ENCODE measurements around the gene RAX. TPM values are rescaled to one million over a fixed set of nuclear protein-coding genes. Genes with fewer than 3 reads are reported as not detected.
A peak's percentile ranks its signal among the peaks of the same experiment; 100 is the strongest.

The RAX gene
- total RNA-seq, 1 experiment from 2014 or later = 18.3 TPM

- no TSS peak for BruUV-seq (replicated peaks)
- Histone ChIP-seq H3K4me3 (ENCODE audit: low read depth, low read length, poor library complexity, severe bottlenecking) (peak overlapping the region; percentile 86), H3K4me1 (ENCODE audit: insufficient read depth, low read length, poor library complexity, severe bottlenecking) (peaks cover 53% of the 10 kb centered on the region), H3K27ac (ENCODE audit: low read depth, low read length, poor library complexity, severe bottlenecking) (peak overlapping the region; percentile 25), H3K27me3 (replicated peaks; ENCODE audit: insufficient read depth, low read depth, low read length, poor library complexity) (no peaks in the 10 kb centered on the region), H3K36me3 (ENCODE audit: insufficient read depth, low read length, poor library complexity, severe bottlenecking) (peaks cover 24% of the 10 kb centered on the region), H3K9me3 (ENCODE audit: low read depth, low read length, poor library complexity, severe bottlenecking) (no peaks in the 10 kb centered on the region)
- ChIA-PET POLR2A (ENCODE audit: low non-redundant PET) (no interaction called here), CTCF (no interaction called here)
- DNase-seq (ENCODE audit: low spot score) = no peak
- intact Hi-C loops (cut with micrococcal nuclease; ENCODE audit: unreplicated experiment) = loop anchor here (5.0 to 10.0 kb wide), 4 partner anchors 80 to 438 kb away; no protein-coding TSS in a partner anchor
- TF ChIP-seq EZH2 (IDR thresholded peaks at IDR 0.05; ENCODE audit: borderline replicate concordance, low read depth, low read length, poor library complexity, severe bottlenecking) (no peak), CTCF (conservative IDR thresholded peaks at IDR 0.05; ENCODE audit: low read depth, low read length) (no peak)
Measured at GRCh38 chr18:59222341-59222740, 50.9 kb downstream of the RAX start.

- DNase-seq (ENCODE audit: low spot score) = no peak
- peaks cover 11% of the 10 kb centered on the region for H3K36me3 ChIP-seq (ENCODE audit: insufficient read depth, low read length, poor library complexity, severe bottlenecking)
- peak overlapping the region; percentile 90 for H3K27ac ChIP-seq (ENCODE audit: low read depth, low read length, poor library complexity, severe bottlenecking)
- peaks cover 40% of the 10 kb centered on the region for H3K4me1 ChIP-seq (ENCODE audit: insufficient read depth, low read length, poor library complexity, severe bottlenecking)
- BruUV-seq (replicated peaks) = no TSS peak
- no peaks in the 10 kb centered on the region for H3K27me3 ChIP-seq (replicated peaks; ENCODE audit: insufficient read depth, low read depth, low read length, poor library complexity)
- no peaks in the 10 kb centered on the region for H3K9me3 ChIP-seq (ENCODE audit: low read depth, low read length, poor library complexity, severe bottlenecking)
- CTCF ChIA-PET = interaction anchor here (0.5 to 1.2 kb wide), 3 partner anchors 87 to 181 kb away, joined by 3 read pairs; no protein-coding TSS in a partner anchor
- POLR2A ChIA-PET (ENCODE audit: low non-redundant PET) = no interaction called here
- TF ChIP-seq EZH2 (IDR thresholded peaks at IDR 0.05; ENCODE audit: borderline replicate concordance, low read depth, low read length, poor library complexity, severe bottlenecking) (no peak), CTCF (conservative IDR thresholded peaks at IDR 0.05; ENCODE audit: low read depth, low read length) (no peak)
- intact Hi-C loops (cut with micrococcal nuclease; ENCODE audit: unreplicated experiment) = loop anchor here (5.0 to 10.0 kb wide), 4 partner anchors 79 to 436 kb away; no protein-coding TSS in a partner anchor
- peak overlapping the region; percentile 86 for H3K4me3 ChIP-seq (ENCODE audit: low read depth, low read length, poor library complexity, severe bottlenecking)
Measured at GRCh38 chr18:59220784-59221765, 52.2 kb downstream of the RAX start.

DNA sequence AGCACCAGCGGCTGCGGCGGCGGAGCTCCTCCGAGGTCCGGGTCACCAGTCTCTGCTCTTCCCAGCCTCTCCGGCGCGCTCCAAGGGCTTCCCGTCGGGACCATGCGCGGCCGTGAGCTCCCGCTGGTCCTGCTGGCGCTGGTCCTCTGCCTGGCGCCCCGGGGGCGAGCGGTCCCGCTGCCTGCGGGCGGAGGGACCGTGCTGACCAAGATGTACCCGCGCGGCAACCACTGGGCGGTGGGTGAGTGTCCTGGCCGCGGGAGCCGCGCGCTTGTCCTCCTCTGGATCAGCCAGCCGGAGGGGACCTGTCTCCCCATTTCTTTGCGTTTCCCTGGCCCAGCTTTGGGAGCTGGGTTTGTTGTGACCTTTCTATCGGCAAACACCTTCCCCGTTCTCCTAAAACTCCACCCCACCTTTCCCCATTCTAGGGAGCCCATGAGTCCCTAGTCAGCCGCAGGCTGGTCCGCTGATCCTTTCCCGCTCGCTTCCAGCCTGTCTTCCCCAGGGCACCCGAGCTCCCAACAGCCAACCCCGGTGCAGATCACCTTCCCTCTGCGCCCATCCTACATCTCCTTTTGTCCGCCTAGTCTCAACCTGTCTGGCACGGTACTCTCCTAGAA is 53.0 kb downstream of the RAX start:
- POLR2A ChIA-PET (ENCODE audit: low non-redundant PET) = interaction anchor here (0.6 to 1.1 kb wide), 5 partner anchors 9 to 182 kb away, joined by 3 to 14 read pairs (median 7); no protein-coding TSS in a partner anchor
- TF ChIP-seq EZH2 (IDR thresholded peaks at IDR 0.05; ENCODE audit: borderline replicate concordance, low read depth, low read length, poor library complexity, severe bottlenecking) (no peak), CTCF (conservative IDR thresholded peaks at IDR 0.05; ENCODE audit: low read depth, low read length) (0 out of 2 replicates have a peak, but pooled peaks have one; percentile 2)
- no peak for DNase-seq (ENCODE audit: low spot score)
- Histone ChIP-seq H3K4me1 (ENCODE audit: insufficient read depth, low read length, poor library complexity, severe bottlenecking) (peaks cover 34% of the 10 kb centered on the region), H3K27ac (ENCODE audit: low read depth, low read length, poor library complexity, severe bottlenecking) (peak overlapping the region; percentile 90), H3K36me3 (ENCODE audit: insufficient read depth, low read length, poor library complexity, severe bottlenecking) (peaks cover 5% of the 10 kb centered on the region), H3K9me3 (ENCODE audit: low read depth, low read length, poor library complexity, severe bottlenecking) (no peaks in the 10 kb centered on the region), H3K27me3 (replicated peaks; ENCODE audit: insufficient read depth, low read depth, low read length, poor library complexity) (no peaks in the 10 kb centered on the region), H3K4me3 (ENCODE audit: low read depth, low read length, poor library complexity, severe bottlenecking) (peak overlapping the region; percentile 86)
- intact Hi-C loops (cut with micrococcal nuclease; ENCODE audit: unreplicated experiment) = loop anchor here (5.0 to 10.0 kb wide), 4 partner anchors 78 to 435 kb away; no protein-coding TSS in a partner anchor
- CTCF ChIA-PET = interaction anchor here (0.6 to 1.2 kb wide), 2 partner anchors 47 to 182 kb away, joined by 3 to 7 read pairs; no protein-coding TSS in a partner anchor
- no TSS peak for BruUV-seq (replicated peaks)

Data from A673 (cell line).